NB4 (cell line): ENCODE measurements around the gene LSM6.

Source experiments
- DNase-seq: peaks from one replicate; pipeline ENCODE4 v3.0.0; 2010; ENCODE audit warnings: low read depth
- H3K4me3 ChIP-seq: one replicate; pipeline ENCODE4 v1.5.1; 2011; ENCODE audit warnings: mild to moderate bottlenecking, low read depth, low read length, moderate library complexity
- MYC ChIP-seq: IDR thresholded peaks from 2 replicates; pipeline ENCODE4 v1.6.1; 2011; ENCODE audit warnings: low read depth, low read length
- POLR2A ChIP-seq: IDR thresholded peaks from 2 replicates; pipeline ENCODE4 v1.6.1; 2011; ENCODE audit warnings: mild to moderate bottlenecking; ENCODE audit not compliant: insufficient read length; ENCODE audit errors: extremely low read depth
- TF ChIP-seq, protein P1 (sequence below): IDR thresholded peaks from one replicate; pipeline ENCODE4 v1.5.1; 2012; ENCODE audit warnings: low read depth, low read length
- TF ChIP-seq, protein P2 (sequence below): IDR thresholded peaks from 2 replicates; pipeline ENCODE4 v1.6.1; 2011; ENCODE audit warnings: low read depth, low read length

Gene LSM6

DNA sequence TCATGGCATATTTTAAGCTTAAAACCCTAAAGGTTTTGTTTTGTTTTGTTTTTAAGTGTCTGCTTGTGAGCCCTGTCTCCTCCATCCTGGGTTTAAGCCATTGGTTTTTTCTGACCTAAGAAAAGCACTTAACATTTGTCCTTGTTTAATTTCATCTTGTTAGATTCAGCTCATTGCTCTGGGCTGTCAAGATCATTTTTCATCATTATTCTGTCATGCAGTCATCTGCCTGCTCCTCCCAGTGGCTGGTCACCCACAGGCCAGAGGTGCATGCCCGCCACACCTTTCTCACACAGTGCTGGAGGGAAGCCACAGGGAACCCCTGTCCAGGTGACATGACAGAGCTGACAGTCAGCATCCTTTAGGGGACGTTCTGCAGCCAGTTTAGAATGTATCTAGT lies 27.1 kb downstream of the LSM6 start:
- no peak overlapping the region for H3K4me3 ChIP-seq
- DNase-seq: no peak
- TF ChIP-seq POLR2A: no peak
- TF ChIP-seq, protein P1, sequence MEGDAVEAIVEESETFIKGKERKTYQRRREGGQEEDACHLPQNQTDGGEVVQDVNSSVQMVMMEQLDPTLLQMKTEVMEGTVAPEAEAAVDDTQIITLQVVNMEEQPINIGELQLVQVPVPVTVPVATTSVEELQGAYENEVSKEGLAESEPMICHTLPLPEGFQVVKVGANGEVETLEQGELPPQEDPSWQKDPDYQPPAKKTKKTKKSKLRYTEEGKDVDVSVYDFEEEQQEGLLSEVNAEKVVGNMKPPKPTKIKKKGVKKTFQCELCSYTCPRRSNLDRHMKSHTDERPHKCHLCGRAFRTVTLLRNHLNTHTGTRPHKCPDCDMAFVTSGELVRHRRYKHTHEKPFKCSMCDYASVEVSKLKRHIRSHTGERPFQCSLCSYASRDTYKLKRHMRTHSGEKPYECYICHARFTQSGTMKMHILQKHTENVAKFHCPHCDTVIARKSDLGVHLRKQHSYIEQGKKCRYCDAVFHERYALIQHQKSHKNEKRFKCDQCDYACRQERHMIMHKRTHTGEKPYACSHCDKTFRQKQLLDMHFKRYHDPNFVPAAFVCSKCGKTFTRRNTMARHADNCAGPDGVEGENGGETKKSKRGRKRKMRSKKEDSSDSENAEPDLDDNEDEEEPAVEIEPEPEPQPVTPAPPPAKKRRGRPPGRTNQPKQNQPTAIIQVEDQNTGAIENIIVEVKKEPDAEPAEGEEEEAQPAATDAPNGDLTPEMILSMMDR: no peak
- no peak for TF ChIP-seq MYC

GRCh38 chr4:146207410-146207809 lies 31.9 kb downstream of the LSM6 start:
- DNase-seq: no peak
- TF ChIP-seq, protein P1: no peak
- TF ChIP-seq POLR2A: no peak
- TF ChIP-seq, protein P2, sequence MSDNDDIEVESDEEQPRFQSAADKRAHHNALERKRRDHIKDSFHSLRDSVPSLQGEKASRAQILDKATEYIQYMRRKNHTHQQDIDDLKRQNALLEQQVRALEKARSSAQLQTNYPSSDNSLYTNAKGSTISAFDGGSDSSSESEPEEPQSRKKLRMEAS: no peak
- TF ChIP-seq MYC: no peak
- H3K4me3 ChIP-seq: no peak overlapping the region

- TF ChIP-seq, protein P2: no peak
- TF ChIP-seq MYC (no peak), POLR2A (no peak)
- TF ChIP-seq, protein P1: no peak
- no peak overlapping the region for H3K4me3 ChIP-seq
- DNase-seq: no peak
Measured at GRCh38 chr4:146210890-146211289, 35.4 kb downstream of the LSM6 start.

- DNase-seq: no peak
- TF ChIP-seq, protein P2: no peak
- TF ChIP-seq POLR2A (no peak), MYC (no peak)
- TF ChIP-seq, protein P1: no peak
- no peak overlapping the region for H3K4me3 ChIP-seq
Measured at GRCh38 chr4:146211440-146211839, 35.9 kb downstream of the LSM6 start.

- TF ChIP-seq, protein P1: no peak
- TF ChIP-seq MYC (no peak), POLR2A (no peak)
- TF ChIP-seq, protein P2: no peak
- no peak for DNase-seq
- no peak overlapping the region for H3K4me3 ChIP-seq
Measured at GRCh38 chr4:146212781-146213180, 37.3 kb downstream of the LSM6 start.

- no peak for DNase-seq
- no peak within 1 kb of the TSS for H3K4me3 ChIP-seq
- TF ChIP-seq, protein P1: no peak
- TF ChIP-seq POLR2A (no peak), MYC (no peak)
- TF ChIP-seq, protein P2: no peak
Measured at GRCh38 chr4:146214238-146214637, 38.7 kb downstream of the LSM6 start, which contains the start of gene REELD1. REELD1 (plus strand) TSS chr4:146214538; CDS start chr4:146216953, 2,415 bp downstream.
